Transverse colon (tissue), 4 donors: ENCODE results near the gene ECEL1.

Experiments
- CTCF ChIP-seq, 5 experiments: fragments of 200-600 bp in 3 of 5; fragments of 450-650 bp in 2 of 5; sonication (generic) in 3 of 5; IDR thresholded peaks; 1 replicate in 2 of 5; 2 replicates in 3 of 5; pipeline ENCODE4 v1.5.1; 2016 to 2017; ENCODE audit warnings: antibody characterized with exemption in 5 of 5, inconsistent platforms in 3 of 5, mild to moderate bottlenecking in 2 of 5, moderate library complexity in 1 of 5
- EP300 ChIP-seq: sonication (generic); formaldehyde crosslinking; IDR thresholded peaks from one replicate; pipeline ENCODE4 v1.6.1; 2017; ENCODE audit warnings: antibody characterized with exemption, low read depth
- POLR2A ChIP-seq: fragments of 450-650 bp; IDR thresholded peaks from one replicate; pipeline ENCODE4 v1.6.1; 2016; ENCODE audit warnings: antibody characterized with exemption, mild to moderate bottlenecking, moderate library complexity
- POLR2AphosphoS5 ChIP-seq, 3 donors: sonication (generic); formaldehyde crosslinking; IDR thresholded peaks; one replicate each; pipeline ENCODE4 v1.6.1; 2016; ENCODE audit warnings: antibody characterized with exemption in 3 of 3

GRCh38 chr2:232528746-232529460 lies 41.3 kb upstream of the ECEL1 start:
- TF ChIP-seq CTCF (IDR thresholded peaks at IDR 0.05) (no peak), EP300 (no peak), POLR2A (no peak), POLR2AphosphoS5 (IDR thresholded peaks at IDR 0.05) (no peak)
